Activated CD4-positive, alpha-beta T cell treated with anti-CD3 and anti-CD28 coated beads for 1 hour (primary cell): Measurements from ENCODE around the gene NAGS.
"Not testable (repeated sequence)": the region's sequence is repeated elsewhere in the genome, so short reads cannot be mapped to it uniquely, and the experiment has no call there.

Source experiments
- DNase-seq: peaks from one replicate; pipeline ENCODE4 v3.0.0-alpha.2; 2020

The NAGS gene

GRCh38 chr17:43984521-43984920 lies 19.9 kb upstream of the NAGS start:
- no peak for DNase-seq

DNA sequence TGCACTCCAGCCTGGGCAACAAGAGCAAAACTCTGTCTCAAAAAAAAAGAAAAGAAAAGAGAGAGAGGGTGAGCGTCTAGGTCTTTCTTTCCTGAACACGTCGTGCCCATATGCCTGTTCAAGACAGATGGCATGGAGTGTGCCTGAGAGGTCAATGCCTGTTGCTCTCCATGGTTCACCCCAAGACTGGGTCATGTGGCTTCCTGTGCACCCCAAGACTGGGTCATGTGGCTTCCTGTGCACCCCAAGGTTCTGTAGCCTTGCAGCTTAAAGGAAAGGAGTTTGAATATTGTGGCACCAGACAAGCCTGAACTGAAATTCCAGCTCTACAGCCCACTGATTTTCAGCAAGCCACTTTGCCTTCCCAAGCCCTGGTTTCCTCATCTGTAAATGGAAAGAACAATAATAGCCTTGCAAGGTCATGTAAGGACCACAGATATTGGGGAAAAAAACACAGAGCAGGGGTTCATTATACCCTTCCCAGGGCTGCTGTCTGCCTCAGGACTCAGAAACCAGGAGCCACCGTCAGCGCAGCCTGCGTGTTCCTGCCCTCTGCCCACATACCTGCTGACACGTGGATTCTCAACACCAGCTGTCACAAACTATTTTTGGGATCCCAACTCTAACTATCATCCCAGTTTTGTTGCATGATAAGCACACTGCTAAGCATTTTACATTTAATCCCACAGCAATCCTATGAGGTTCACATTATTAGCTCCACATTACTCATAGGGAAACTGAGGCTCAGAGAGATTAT lies 18.0 kb upstream of the NAGS start:
- no peak for DNase-seq

GRCh38 chr17:43987131-43988021 lies 17.0 kb upstream of the NAGS start:
- no peak for DNase-seq

- no peak for DNase-seq
These were observed 16.1 kb upstream of the NAGS start for GRCh38 chr17:43988301-43988700.

DNA sequence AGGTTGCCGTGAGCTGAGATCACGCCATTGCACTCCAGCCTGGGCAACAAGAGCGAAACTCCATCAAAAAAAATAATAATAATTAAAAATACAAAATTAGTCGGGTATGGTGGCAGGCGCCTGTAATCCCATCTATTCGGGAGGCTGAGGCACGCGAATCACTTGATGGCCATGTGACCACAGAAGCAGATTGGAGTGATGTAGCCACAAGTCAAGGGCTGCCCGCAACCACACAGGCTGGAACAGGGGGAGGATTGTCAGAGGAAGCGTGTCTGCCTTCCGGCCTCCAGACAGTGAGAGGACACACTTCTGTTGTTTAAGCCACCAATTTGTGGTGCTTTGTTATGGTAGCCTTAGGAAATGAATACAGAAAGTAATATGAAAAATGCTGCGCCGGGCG lies 11.8 kb upstream of the NAGS start:
- DNase-seq, result no peak

GRCh38 chr17:43994272-43995149 lies 9.9 kb upstream of the NAGS start:
- DNase-seq, result peak; percentile 59

- DNase-seq, result no peak
These were observed 9.3 kb upstream of the NAGS start for GRCh38 chr17:43995150-43995471.

DNA sequence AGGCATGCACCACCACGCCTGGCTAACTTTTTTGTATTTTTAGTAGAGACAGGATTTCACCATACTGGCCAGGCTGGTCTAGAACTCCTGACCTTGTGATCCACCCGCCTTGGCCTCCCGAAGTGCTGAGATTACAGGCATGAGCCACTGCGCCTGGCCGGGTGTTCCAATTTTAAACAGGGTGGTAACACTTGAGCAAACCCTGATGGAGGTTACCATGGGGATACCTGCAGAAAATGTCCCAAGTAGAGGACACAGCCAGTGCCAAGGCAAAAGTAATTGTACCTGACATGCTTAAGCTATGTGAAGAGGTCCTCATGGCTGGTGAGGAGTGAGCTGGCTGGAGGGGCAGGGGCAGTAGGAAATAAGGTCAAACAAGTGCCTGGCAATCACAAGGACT lies 7.2 kb upstream of the NAGS start:
- DNase-seq, result not testable (repeated sequence)

DNA sequence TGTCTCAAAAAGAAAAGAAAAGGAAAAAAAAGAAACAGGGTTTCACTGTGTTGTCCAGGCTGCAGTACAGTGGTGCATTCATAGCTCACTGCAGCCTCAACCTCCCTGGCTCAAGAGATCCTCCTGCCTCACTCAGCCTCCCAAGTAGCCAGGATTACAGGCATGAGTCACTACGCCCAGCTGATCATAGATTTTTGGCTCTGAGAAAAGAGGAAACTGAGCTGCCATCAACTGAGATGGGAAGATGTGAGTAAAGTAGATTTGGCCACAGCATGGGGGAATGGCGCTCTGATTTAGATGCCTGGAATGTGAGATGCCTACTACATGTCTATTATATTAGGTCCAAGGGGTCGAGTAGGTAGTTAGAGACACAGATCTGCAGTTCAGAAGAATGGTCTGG lies 5.9 kb upstream of the NAGS start:
- no peak for DNase-seq

- no peak for DNase-seq
These were observed 5.4 kb upstream of the NAGS start for GRCh38 chr17:43999024-43999423.

DNA sequence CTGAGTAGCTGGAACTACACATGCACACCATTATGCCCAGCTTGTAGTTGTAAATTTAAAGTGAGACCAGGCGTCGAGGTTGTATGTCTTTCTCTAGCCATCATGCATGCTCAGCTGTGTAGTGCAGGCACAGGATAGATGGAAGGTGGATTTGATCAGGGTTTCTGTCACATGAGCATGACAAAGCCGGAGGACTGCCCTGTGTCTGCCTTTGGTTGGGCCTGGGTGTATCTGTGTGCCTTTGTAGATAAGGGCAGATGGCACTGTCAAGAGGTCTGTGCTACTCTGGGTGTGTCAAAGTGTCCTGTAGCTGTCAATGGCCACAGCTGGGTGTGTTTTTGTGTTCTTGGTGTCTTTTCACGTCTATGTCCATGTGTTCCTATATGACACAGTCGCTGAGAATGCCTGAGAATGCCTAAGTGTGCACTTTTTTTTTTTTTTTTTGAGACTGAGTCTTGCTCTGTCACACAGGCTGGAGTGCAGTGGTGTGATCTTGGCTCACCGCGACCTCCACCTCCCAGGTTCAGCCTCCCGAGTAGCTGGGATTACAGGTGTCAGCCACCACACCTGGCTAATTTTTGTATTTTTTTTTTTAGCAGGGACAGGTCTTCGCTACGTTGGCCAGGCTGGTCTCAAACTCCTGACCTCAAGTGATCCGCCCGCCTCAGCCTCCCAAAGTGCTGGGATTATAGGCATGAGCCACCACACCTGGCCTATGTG lies 4.1 kb upstream of the NAGS start:
- no peak for DNase-seq

- no peak for DNase-seq
These were observed 3.5 kb upstream of the NAGS start for GRCh38 chr17:44000871-44001460.

- DNase-seq, result no peak
These were observed 2.9 kb upstream of the NAGS start for GRCh38 chr17:44001461-44001920.

- no peak for DNase-seq
These were observed 2.1 kb upstream of the NAGS start for GRCh38 chr17:44002141-44002848.

DNA sequence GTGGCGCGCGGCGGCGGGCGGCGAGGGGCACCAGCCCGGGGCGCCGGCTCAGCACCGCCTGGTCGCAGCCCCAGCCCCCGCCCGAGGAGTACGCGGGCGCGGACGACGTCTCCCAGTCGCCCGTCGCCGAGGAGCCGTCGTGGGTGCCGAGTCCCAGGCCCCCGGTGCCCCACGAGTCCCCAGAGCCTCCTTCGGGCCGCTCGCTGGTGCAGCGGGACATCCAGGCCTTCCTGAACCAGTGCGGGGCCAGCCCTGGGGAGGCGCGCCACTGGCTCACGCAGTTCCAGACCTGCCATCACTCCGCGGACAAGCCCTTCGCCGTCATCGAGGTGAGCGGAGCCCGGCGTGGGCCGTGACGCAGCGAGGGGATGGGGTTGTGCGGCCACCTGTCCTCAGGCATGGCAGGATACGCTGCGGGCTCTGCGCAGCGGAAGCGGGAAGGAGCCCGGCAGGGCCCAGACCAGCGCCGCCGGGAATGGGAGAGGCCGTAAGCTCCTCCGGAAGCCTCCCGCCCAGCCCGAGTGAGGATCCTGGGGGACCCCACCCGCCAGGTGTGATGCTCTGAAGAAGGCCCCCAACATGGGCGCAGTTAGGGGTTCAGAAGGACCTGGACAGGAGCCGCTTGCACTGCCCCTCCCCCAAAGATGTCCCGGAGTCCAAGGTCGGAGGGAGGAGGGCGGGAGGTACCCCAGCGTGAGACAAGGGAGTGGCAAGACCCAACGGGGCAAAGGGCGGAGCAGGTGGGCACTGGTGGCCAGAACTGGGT lies 522 bp downstream of the NAGS start:
- no peak for DNase-seq

DNA sequence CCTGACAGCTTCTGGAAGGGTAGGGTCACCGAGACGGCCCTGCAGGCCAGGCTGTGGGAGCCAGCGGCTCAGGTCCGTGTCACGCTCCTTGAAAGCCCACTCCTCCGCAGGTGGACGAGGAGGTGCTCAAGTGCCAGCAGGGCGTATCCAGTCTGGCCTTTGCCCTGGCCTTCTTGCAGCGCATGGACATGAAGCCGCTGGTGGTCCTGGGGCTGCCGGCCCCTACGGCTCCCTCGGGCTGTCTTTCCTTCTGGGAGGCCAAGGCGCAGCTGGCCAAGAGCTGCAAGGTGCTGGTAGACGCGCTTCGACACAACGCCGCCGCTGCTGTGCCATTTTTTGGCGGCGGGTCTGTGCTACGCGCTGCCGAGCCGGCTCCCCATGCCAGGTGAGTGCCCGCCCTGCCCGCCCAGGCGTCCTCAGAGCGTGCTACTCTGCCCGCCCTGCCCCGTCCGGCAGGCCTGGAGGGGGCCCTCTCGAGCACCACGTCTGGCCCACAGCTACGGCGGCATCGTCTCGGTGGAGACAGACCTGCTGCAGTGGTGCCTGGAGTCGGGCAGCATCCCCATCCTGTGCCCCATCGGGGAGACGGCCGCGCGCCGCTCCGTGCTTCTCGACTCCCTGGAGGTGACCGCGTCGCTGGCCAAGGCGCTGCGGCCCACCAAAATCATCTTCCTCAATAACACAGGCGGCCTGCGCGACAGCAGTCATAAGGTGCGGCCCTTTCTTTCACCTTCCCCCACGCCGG lies 1.3 kb downstream of the NAGS start:
- DNase-seq, result peak; percentile 23

DNA sequence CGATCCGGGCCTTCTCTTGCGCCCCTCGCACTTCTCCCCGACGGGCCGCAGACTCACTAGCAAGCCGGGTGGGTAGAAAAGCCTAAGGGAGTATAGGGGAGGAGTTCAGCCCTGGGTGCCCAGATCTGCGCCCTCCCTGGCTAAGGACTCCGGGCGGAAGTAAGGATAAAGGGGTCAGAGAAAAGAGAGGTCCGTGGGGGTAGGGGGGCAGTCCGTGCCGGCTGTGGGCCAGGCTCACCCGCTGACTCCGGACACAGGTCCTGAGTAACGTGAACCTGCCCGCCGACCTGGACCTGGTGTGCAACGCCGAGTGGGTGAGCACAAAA lies 1.8 kb downstream of the NAGS start:
- DNase-seq, result no peak

DNA sequence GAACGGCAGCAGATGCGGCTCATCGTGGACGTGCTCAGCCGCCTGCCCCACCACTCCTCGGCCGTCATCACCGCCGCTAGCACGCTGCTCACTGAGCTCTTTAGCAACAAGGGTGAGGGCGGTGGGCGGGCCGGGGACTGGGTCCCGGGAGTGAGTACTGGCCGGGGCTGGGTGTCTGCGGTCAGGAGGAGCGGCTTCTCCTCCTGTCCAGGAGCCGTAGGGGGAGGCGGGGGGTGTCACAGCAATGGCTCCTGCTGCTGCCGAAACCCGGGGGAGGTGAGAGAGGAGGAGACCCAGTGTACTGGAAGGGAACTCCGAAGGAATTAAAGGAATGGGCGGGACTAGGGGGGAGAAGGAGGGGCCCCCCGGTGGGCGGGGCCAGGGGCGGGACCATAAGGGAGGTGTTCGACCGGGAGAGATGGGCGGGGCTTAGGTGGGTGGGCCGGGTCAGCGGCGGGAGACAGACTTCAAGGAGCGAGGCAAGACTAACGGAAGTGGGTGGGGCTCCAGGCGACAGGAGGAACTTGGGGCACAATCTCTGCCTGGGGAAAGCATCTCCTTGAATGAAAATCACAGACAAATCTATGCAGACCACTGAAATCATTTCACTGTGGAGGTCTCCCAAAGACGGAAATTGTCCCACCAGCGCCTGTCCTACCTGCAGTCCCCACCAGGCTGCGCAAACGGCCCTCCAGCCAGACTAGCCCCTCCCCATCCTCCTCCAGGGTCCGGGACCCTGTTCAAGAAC lies 2.4 kb downstream of the NAGS start:
- peak; percentile 92 for DNase-seq
